GM19324 (cell line): ENCODE data around the gene SGF29.
"Not testable (repeated sequence)": the region's sequence is repeated elsewhere in the genome, so short reads cannot be mapped to it uniquely, and the experiment has no call there.

Experiments used
- ATAC-seq: cut with Tn5 transposase; IDR thresholded peaks from one replicate; pipeline ENCODE4 v1.9.1; 2021; ENCODE audit warnings: mild to moderate bottlenecking, moderate library complexity; ENCODE audit not compliant: unreplicated experiment, low FRiP score

Gene SGF29

GRCh38 chr16:28592511-28592910, 38.8 kb downstream of the SGF29 start:
- ATAC-seq: no peak

- ATAC-seq: no peak
Measured at GRCh38 chr16:28592979-28593553, 39.3 kb downstream of the SGF29 start.

GRCh38 chr16:28595451-28595850, 41.7 kb downstream of the SGF29 start:
- not testable (repeated sequence) for ATAC-seq

GRCh38 chr16:28596115-28596630, 42.5 kb downstream of the SGF29 start:
- no peak for ATAC-seq

- no peak for ATAC-seq
Measured at GRCh38 chr16:28596840-28597691, 43.3 kb downstream of the SGF29 start, which contains the start of gene SULT1A2. Gene SULT1A2, minus strand, starts transcription at chr16:28597050. Its CDS starts 1,120 bp downstream, at chr16:28595930.

GRCh38 chr16:28597692-28598261, 44.1 kb downstream of the SGF29 start:
- ATAC-seq: no peak

GRCh38 chr16:28599377-28600285, 45.9 kb downstream of the SGF29 start:
- peak; percentile 65 for ATAC-seq

- ATAC-seq: not testable (repeated sequence)
Measured at GRCh38 chr16:28600965-28601364, 47.2 kb downstream of the SGF29 start.

- ATAC-seq: not testable (repeated sequence)
Measured at GRCh38 chr16:28601589-28601988, 47.9 kb downstream of the SGF29 start.

- not testable (repeated sequence) for ATAC-seq
Measured at GRCh38 chr16:28602062-28602461, 48.3 kb downstream of the SGF29 start.

- ATAC-seq: no peak
Measured at GRCh38 chr16:28602529-28602928, 48.8 kb downstream of the SGF29 start.

GRCh38 chr16:28603381-28604185, 49.9 kb downstream of the SGF29 start:
- ATAC-seq: no peak

GRCh38 chr16:28604186-28604565, 50.5 kb downstream of the SGF29 start:
- no peak for ATAC-seq

GRCh38 chr16:28606291-28607115, 52.8 kb downstream of the SGF29 start:
- ATAC-seq: no peak

GRCh38 chr16:28607116-28607623, 53.5 kb downstream of the SGF29 start:
- no peak for ATAC-seq

- not testable (repeated sequence) for ATAC-seq
Measured at GRCh38 chr16:28607681-28608495, 54.2 kb downstream of the SGF29 start.

GRCh38 chr16:28608496-28608808, 54.7 kb downstream of the SGF29 start:
- ATAC-seq: not testable (repeated sequence)
